Endometrium (tissue), 2 donors: Measurements from ENCODE around the gene PTCRA.

ENCODE experiments used
- FAIRE-seq: peaks from 2 replicates; lab custom pipeline; 2012; peaks lifted over from hg19 to GRCh38; lab: Jason Lieb, UNC
- donor health status: control.
- donor health status: control.

Gene PTCRA

DNA sequence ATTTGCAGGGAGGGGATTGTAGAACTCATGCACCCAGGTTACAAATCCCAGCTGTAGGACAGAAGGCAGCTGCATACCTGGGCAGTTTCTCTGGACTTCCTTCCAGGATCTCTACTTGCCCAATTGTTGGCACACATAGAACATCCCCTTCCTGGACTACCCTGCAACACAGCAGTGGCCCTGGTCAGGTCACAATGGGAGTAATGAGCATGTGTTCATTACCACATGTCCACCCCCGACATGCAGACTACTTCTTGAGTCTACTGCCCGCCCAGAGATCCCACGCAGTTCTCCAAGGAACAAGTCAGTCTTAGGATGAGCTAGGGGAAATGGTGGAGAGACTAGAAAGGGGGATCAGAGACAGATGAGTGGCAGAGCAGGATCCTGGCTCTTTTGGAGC is 58.1 kb downstream of the PTCRA start:
- FAIRE-seq = no peak

DNA sequence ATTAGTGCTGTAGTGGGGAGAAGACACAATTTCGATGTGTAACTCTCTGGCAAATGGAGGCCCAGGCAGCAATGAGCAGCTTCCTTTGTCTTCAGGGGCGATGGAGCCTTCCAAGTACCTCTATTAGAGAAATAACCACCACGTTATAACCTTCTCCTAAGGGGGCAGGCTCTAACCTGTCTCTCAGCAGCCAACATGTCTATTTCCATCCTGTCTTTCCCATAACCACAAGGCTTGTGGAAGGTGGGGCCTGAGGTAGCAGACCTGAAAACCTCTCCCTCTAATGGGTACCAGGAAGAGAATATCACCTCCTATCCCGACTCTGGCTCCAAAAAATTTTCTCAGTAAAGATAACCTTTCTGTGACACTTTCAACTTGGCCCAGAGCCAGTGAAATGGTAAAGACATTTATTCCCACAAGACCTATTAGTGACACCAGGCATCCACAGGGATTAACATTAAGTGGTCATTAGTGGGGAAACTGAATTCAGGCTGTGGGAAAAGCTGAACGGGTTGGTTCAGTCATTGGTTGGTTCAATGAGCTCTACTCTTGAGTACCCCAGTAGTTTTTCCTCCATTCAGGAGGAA is 59.2 kb downstream of the PTCRA start:
- FAIRE-seq = no peak
